ENCODE results near the gene ABCA13.

DNA sequence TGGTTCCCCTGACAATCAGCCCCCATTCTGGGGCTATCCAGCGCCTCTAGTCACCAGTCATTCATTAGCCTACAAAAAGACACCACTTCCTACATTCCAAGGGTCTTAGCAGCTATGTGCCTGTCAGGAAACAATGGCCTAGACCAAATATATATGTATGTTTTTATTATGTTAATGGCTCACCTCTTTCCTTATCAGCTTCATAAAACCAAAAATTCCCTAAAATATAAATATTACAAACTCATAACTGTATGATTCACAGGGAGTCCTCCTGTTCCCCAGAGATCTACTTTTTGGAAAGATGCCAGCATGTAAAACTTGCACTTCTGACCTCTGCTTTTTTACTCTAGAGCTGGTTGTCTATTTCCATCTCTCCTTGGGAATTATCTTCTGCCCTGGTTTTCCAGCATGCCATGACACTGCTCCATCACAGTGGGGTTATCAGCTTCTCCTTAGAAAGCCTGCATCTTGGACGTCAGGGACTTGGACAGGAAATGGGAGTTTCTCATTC, 79.2 kb downstream of the ABCA13 start:
- TF ChIP-seq CTCF (IDR thresholded peaks at IDR 0.05; ENCODE audit: low read depth, low read length, poor library complexity, severe bottlenecking) (no peak), EZH2phosphoT487 (IDR thresholded peaks at IDR 0.05; ENCODE audit: borderline replicate concordance, low read length) (no peak)

Measured in DOHH2 (cell line).